ENCODE results near the gene CCL25. TPM values are rescaled to one million over a fixed set of nuclear protein-coding genes. Genes with fewer than 3 reads are reported as not detected.

CCL25 gene
- total and polyA plus RNA-seq, 2 of the 13 experiments (the other 11 are each of a cell fraction or from before 2014, with no cell fraction given) = not detected

DNA sequence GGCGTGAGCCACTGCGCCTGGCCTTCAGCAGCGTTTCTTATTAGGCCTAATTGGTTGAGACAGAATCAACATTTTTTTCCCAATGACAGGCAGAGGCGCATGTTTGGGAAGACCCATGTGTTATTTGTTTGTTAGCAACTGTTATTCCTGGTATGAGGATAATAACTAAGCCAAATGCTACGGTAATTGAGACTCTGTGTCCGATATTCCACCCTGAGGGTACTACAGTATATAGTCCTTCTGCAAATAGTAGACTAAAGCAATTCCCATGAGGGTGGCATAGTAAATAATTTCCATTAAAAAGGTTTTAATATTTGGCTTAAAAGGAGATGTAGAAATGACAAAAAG, 18.4 kb upstream of the CCL25 start:
- Histone ChIP-seq H3K27ac (ENCODE audit: extremely low read length, insufficient read depth, low read length) (no peak overlapping the region), H3K27me3 (ENCODE audit: control insufficient read depth in 1 of 2, insufficient read depth in 2 of 2, low read length in 2 of 2) (no peaks in the 10 kb centered on the region; a peak in 1 of 5 replicates), H3K4me1 (ENCODE audit: insufficient read depth, low read length) (peaks cover 35% of the 10 kb centered on the region), H2AFZ (ENCODE audit: low read length) (no peak overlapping the region), H4K20me1 (ENCODE audit: insufficient read depth, low read length) (no peaks in the 10 kb centered on the region), H3K4me2 (ENCODE audit: low read depth, low read length) (no peak overlapping the region), H3K9ac (ENCODE audit: insufficient read depth, low read depth, low read length) (no peak overlapping the region), H3K4me3 (replicated peaks in 1 of 3; ENCODE audit: insufficient read depth in 1 of 3, low read depth in 2 of 3, low read length in 3 of 3) (no peak overlapping the region), H3K36me3 (replicated peaks in 1 of 2; ENCODE audit: control insufficient read depth in 1 of 2, insufficient read depth in 2 of 2, low read length in 2 of 2) (no peaks in the 10 kb centered on the region), H3K79me2 (ENCODE audit: insufficient read depth, low read length) (no peaks in the 10 kb centered on the region), H3K9me3 (ENCODE audit: low read length) (no peaks in the 10 kb centered on the region)
- CTCF ChIA-PET (ENCODE audit: low intra/inter-chr PET ratio, low total read pairs) = no interaction called here
- POLR2A ChIA-PET = interaction anchor here (0.7 kb wide), 1 partner anchor 21 kb away, joined by 3 read pairs; no protein-coding TSS in a partner anchor
- DNase-seq (ENCODE audit: low spot score) (no peak), ATAC-seq (no peak), FAIRE-seq (no peak)
- no TSS peak for BruUV-seq (replicated peaks)
- 75% methylated on average over 6 of the region's 6 CpGs for WGBS (ENCODE audit: low lambda C conversion rate)
- TF ChIP-seq, protein P1, sequence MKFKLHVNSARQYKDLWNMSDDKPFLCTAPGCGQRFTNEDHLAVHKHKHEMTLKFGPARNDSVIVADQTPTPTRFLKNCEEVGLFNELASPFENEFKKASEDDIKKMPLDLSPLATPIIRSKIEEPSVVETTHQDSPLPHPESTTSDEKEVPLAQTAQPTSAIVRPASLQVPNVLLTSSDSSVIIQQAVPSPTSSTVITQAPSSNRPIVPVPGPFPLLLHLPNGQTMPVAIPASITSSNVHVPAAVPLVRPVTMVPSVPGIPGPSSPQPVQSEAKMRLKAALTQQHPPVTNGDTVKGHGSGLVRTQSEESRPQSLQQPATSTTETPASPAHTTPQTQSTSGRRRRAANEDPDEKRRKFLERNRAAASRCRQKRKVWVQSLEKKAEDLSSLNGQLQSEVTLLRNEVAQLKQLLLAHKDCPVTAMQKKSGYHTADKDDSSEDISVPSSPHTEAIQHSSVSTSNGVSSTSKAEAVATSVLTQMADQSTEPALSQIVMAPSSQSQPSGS (CRISPR knock-in tag; IDR thresholded peaks at IDR 0.05) = no peak
- no peak for TF ChIP-seq ZSCAN22 (CRISPR knock-in tag; IDR thresholded peaks at IDR 0.05)
- TF ChIP-seq, protein P2, sequence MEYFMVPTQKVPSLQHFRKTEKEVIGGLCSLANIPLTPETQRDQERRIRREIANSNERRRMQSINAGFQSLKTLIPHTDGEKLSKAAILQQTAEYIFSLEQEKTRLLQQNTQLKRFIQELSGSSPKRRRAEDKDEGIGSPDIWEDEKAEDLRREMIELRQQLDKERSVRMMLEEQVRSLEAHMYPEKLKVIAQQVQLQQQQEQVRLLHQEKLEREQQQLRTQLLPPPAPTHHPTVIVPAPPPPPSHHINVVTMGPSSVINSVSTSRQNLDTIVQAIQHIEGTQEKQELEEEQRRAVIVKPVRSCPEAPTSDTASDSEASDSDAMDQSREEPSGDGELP (IDR thresholded peaks at IDR 0.05; ENCODE audit: borderline replicate concordance, low read depth) = no peak
- no peak for TF ChIP-seq ZNF367 (CRISPR knock-in tag; IDR thresholded peaks at IDR 0.05; ENCODE audit: borderline replicate concordance)
- in situ Hi-C loops (cut with HindIII; ENCODE audit: extremely low pct_ligation_motif_present, low pct_unique_long_range_greater_than_20kb) = no loop called here
- intact Hi-C loops (cut with micrococcal nuclease; ENCODE audit: unreplicated experiment) = no loop called here

DNA sequence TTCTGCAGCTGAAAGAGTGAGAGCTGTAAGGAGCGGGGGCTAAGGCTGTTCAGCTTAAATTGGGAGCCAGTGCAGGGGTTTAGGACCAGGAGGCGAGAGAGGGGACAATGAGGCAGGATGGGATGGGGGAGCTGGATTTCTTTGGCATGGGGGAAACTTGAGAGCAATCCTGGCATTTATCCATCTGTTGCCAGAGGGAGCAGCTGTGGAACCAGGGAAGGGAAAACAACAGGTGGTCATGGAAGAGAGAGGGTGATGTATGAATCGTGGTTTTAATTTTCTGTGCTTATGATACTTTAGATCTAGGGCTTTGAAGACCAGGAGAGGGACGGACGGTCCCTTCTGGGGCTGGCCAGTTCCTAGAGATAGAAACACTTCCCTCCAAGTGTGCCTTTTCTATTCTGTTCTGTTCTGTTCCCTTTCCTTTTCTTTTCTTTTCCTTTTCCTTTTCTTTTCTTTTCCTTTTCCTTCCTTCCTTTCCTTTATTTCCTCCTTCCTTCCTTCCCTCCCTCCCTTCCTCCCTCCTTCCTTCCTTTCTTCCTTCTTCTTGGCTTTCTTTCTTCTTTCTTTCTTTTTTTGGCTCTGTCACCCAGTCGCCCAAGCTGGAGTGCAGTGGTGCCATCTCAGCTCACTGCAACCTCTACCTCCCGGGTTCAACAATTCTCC, 16.0 kb upstream of the CCL25 start:
- POLR2A ChIA-PET = no interaction called here
- Histone ChIP-seq H2AFZ (ENCODE audit: low read length) (no peak overlapping the region), H3K27me3 (ENCODE audit: control insufficient read depth in 1 of 2, insufficient read depth in 2 of 2, low read length in 2 of 2) (no peaks in the 10 kb centered on the region; a peak in 1 of 5 replicates), H3K36me3 (replicated peaks in 1 of 2; ENCODE audit: control insufficient read depth in 1 of 2, insufficient read depth in 2 of 2, low read length in 2 of 2) (no peaks in the 10 kb centered on the region), H3K4me2 (ENCODE audit: low read depth, low read length) (no peak overlapping the region), H4K20me1 (ENCODE audit: insufficient read depth, low read length) (no peaks in the 10 kb centered on the region), H3K9ac (ENCODE audit: insufficient read depth, low read depth, low read length) (no peak overlapping the region), H3K4me3 (replicated peaks in 1 of 3; ENCODE audit: insufficient read depth in 1 of 3, low read depth in 2 of 3, low read length in 3 of 3) (no peak overlapping the region), H3K9me3 (ENCODE audit: low read length) (no peaks in the 10 kb centered on the region), H3K27ac (ENCODE audit: extremely low read length, insufficient read depth, low read length) (no peak overlapping the region), H3K4me1 (ENCODE audit: insufficient read depth, low read length) (peaks cover 35% of the 10 kb centered on the region), H3K79me2 (ENCODE audit: insufficient read depth, low read length) (no peaks in the 10 kb centered on the region)
- BruUV-seq (replicated peaks) = no TSS peak
- intact Hi-C loops (cut with micrococcal nuclease; ENCODE audit: unreplicated experiment) (no loop called here), in situ Hi-C loops (cut with HindIII; ENCODE audit: extremely low pct_ligation_motif_present, low pct_unique_long_range_greater_than_20kb) (no loop called here)
- CTCF ChIA-PET (ENCODE audit: low intra/inter-chr PET ratio, low total read pairs) = no interaction called here
- FAIRE-seq (no peak), DNase-seq (ENCODE audit: low spot score) (no peak), ATAC-seq (no peak)
- TF ChIP-seq ZFAT (CRISPR knock-in tag; conservative IDR thresholded peaks at IDR 0.05) (no peak), FOXK2 (IDR thresholded peaks at IDR 0.05) (no peak), ZNF724P (CRISPR knock-in tag; IDR thresholded peaks at IDR 0.05; ENCODE audit: borderline replicate concordance) (no peak), TBX2 (CRISPR knock-in tag; IDR thresholded peaks at IDR 0.05; ENCODE audit: borderline replicate concordance) (no peak)
- WGBS (ENCODE audit: low lambda C conversion rate) = 52% methylated on average over 7 of the region's 7 CpGs

Data from HepG2 (cell line).